Left ventricle myocardium inferior (tissue), 1 donor: Measurements from ENCODE around the gene TBC1D30. TPM values are rescaled to one million over a fixed set of nuclear protein-coding genes. Genes with fewer than 3 reads are reported as not detected.
A peak's percentile ranks its signal among the peaks of the same experiment; 100 is the strongest.

Experiments
- DNase-seq: peaks from one replicate; pipeline ENCODE4 v3.0.0-alpha.2; 2020
- H3K27ac ChIP-seq: fragments of 200-600 bp; replicated peaks from 2 replicates; pipeline ENCODE4 v1.8.0; 2021
- H3K27me3 ChIP-seq: fragments of 200-600 bp; 2 replicates; pipeline ENCODE4 v1.8.0; 2021; ENCODE audit warnings: low read depth
- H3K36me3 ChIP-seq: fragments of 200-600 bp; 2 replicates; pipeline ENCODE4 v1.8.0; 2021
- H3K4me1 ChIP-seq: fragments of 200-600 bp; 2 replicates; pipeline ENCODE4 v1.8.0; 2021
- H3K4me3 ChIP-seq: fragments of 200-600 bp; 2 replicates; pipeline ENCODE4 v1.8.0; 2021; ENCODE audit warnings: mild to moderate bottlenecking, moderate library complexity
- H3K9me3 ChIP-seq: fragments of 200-600 bp; replicated peaks from 2 replicates; pipeline ENCODE4 v1.8.0; 2021
- intact Hi-C: fragments of 100-400 bp; cut with micrococcal nuclease; formaldehyde crosslinking; loops from one replicate; pipeline ENCODE4 v1.11.0; 2022
- total RNA-seq: library from RNA; stranded (reverse); fragmentation: NEBNext Ultra II Directional; extraction: Animal tissue kit (Norgen Biotek cat#: 25700); gene quantifications from one replicate; pipeline ENCODE4 v1.2.1, GENCODE V29; 2021
- TF ChIP-seq, protein P1 (sequence below): fragments of 200-600 bp; IDR thresholded peaks from 2 replicates; pipeline ENCODE4 v1.8.0; 2021; ENCODE audit warnings: antibody characterized with exemption, mild to moderate bottlenecking, borderline replicate concordance
- donor health status: DM: no; HTN: yes; CAD: no; lungs with severe emphysema.

TBC1D30 gene
- total RNA-seq, 1 donor from 2014 or later = 0.77 TPM

DNA sequence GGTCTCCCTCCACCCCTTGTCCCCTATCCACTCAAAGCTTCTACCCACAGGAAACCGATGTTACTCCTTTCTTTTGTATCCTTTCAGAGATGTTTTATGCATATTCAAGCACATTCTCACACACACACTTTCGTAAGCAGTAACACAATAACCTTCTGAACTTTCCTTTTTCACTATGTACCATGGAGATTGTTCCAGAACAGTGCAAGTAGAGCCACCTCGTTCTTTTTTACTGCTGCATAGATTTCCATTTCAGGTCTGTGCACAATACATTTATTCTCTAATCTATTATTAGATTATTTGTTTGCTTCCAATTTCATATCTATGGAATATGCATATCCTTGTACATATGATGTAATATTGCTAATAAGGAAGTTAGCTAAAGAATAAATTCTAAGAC lies 60.3 kb downstream of the TBC1D30 start:
- DNase-seq = no peak
- Histone ChIP-seq H3K4me1 (no peaks in the 10 kb centered on the region), H3K9me3 (no peaks in the 10 kb centered on the region), H3K27me3 (peaks cover 15% of the 10 kb centered on the region), H3K36me3 (no peaks in the 10 kb centered on the region), H3K27ac (no peak overlapping the region), H3K4me3 (no peak overlapping the region)
- intact Hi-C loops = no loop called here
- TF ChIP-seq, protein P1, sequence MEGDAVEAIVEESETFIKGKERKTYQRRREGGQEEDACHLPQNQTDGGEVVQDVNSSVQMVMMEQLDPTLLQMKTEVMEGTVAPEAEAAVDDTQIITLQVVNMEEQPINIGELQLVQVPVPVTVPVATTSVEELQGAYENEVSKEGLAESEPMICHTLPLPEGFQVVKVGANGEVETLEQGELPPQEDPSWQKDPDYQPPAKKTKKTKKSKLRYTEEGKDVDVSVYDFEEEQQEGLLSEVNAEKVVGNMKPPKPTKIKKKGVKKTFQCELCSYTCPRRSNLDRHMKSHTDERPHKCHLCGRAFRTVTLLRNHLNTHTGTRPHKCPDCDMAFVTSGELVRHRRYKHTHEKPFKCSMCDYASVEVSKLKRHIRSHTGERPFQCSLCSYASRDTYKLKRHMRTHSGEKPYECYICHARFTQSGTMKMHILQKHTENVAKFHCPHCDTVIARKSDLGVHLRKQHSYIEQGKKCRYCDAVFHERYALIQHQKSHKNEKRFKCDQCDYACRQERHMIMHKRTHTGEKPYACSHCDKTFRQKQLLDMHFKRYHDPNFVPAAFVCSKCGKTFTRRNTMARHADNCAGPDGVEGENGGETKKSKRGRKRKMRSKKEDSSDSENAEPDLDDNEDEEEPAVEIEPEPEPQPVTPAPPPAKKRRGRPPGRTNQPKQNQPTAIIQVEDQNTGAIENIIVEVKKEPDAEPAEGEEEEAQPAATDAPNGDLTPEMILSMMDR = no peak

DNA sequence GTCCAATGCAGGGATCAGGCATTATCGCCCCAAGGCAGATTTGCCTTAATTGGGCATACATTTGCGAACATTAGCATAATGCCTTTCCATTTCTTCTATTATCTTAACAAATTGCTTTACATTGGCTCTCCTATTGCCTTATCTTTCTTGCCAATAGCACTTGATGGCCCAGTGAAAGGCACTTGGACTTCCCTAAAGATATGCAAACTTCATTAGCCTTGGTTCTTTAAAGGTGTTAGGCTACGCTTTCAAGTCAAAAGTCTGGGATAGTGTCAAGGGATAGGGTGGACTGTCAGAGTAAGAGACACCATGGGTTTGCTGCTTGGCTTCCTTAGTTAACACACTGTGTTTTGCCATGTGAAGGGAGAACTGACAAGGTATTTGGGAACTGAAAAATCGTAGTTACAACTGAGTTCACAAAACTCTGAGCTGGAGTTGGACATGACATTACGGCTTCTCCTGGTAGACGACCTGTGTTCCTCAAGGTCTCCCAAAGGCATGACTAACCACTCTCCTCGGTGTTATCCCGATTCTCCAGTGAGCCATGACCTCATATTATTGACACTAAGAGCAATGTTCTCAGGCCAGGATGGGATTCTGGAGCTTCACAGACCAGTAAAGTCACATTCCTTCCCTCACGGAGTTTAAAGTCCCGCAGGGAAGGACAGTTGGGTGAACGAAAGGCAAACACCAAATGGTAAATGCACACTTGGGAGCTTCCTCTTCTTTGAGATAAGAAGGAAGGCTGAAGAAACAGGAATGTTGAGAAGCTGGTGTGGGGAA lies 65.2 kb downstream of the TBC1D30 start:
- Histone ChIP-seq H3K27ac (no peak overlapping the region), H3K36me3 (no peaks in the 10 kb centered on the region), H3K4me1 (no peaks in the 10 kb centered on the region), H3K9me3 (no peaks in the 10 kb centered on the region), H3K27me3 (peaks cover 37% of the 10 kb centered on the region), H3K4me3 (no peak overlapping the region)
- no peak for DNase-seq
- intact Hi-C loops = loop anchor here (10.0 kb wide), 2 partner anchors 345 to 1215 kb away; no protein-coding TSS in a partner anchor
- TF ChIP-seq, protein P1 = no peak

DNA sequence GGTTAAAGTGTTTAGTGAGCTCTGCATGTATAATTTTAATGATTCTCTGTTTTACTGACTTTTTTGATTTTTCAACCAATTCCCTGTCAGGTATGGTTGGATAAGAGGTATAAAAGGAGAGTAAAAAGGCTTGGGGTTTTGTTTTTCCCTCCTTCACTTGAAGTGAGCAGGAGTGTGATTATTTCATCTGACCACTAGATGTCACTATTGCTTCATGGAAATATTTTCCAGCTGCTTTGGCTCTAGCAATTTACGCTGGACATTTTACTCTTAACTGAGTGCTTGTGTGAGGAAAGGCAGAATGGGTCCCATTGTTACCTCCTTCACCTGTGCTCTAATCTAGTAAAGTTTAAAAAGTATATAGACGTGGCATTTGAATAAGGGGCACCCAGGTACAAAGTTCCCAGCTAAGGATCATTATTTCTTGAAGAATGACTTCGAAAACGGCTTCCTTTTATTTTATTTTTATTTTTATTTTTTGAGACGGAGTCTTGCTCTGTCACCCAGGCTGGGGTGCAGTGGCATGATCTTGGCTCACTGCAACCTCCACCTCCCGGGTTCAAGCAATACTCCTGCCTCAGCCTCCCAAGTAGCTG lies 66.5 kb downstream of the TBC1D30 start:
- TF ChIP-seq, protein P1 = peak; percentile 91
- Histone ChIP-seq H3K36me3 (no peaks in the 10 kb centered on the region), H3K27me3 (peaks cover 47% of the 10 kb centered on the region), H3K4me1 (no peaks in the 10 kb centered on the region), H3K27ac (no peak overlapping the region), H3K4me3 (no peak overlapping the region), H3K9me3 (no peaks in the 10 kb centered on the region)
- no peak for DNase-seq
- intact Hi-C loops = loop anchor here (10.0 kb wide), 2 partner anchors 344 to 1214 kb away; no protein-coding TSS in a partner anchor

DNA sequence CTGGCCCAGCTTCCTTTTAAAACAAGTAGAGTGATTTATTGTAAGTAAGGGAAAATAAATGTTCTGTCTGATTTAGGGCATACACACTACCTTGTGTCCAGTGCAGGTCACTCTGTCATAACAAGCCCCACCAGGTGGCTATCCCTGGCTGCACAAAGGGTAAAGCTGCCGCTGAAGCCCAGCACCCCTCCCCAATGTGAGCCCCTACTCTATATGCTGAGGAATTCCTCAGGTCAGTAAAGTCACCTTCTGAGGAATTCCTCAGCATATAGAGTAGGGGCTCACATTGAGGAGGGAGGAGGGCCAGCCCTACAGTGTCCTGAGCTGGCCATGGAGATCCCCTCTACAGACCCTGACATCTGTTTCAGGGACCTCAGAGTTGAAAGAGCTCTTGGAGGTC lies 67.2 kb downstream of the TBC1D30 start:
- H3K4me1 ChIP-seq = no peaks in the 10 kb centered on the region
- TF ChIP-seq, protein P1 = no peak
- no peak overlapping the region for H3K27ac ChIP-seq
- intact Hi-C loops = loop anchor here (10.0 kb wide), 2 partner anchors 343 to 1213 kb away; no protein-coding TSS in a partner anchor
- H3K4me3 ChIP-seq = no peak overlapping the region
- no peaks in the 10 kb centered on the region for H3K36me3 ChIP-seq
- no peaks in the 10 kb centered on the region for H3K9me3 ChIP-seq
- DNase-seq = no peak
- H3K27me3 ChIP-seq = peaks cover 51% of the 10 kb centered on the region

DNA sequence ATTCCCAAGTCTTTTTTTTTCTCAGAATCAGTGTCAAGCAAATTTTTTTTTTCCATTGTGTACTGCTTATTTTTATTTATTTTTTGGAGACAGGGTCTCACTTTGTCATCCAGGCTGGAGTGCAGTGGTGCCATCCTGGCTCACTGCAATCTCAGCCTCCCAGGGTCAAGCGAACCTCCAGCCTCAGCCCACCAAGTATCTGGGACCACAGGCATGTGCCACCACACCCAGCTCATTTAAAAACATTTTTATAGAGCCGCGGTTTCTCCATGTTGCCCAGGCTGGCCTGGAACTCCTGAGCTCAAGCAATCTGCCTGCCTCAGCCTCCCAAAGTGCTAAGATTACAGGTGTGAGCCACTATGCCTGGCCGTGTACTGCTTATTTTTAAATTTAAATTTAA lies 68.1 kb downstream of the TBC1D30 start:
- Histone ChIP-seq H3K27me3 (peaks cover 51% of the 10 kb centered on the region), H3K4me1 (no peaks in the 10 kb centered on the region), H3K9me3 (no peaks in the 10 kb centered on the region), H3K36me3 (no peaks in the 10 kb centered on the region), H3K27ac (no peak overlapping the region), H3K4me3 (no peak overlapping the region)
- intact Hi-C loops = loop anchor here (10.0 kb wide), 2 partner anchors 342 to 1212 kb away; no protein-coding TSS in a partner anchor
- TF ChIP-seq, protein P1 = no peak
- no peak for DNase-seq
